RWPE1 (cell line): ENCODE measurements around the gene OSGIN1.
A peak's percentile ranks its signal among the peaks of the same experiment; 100 is the strongest.

Source experiments
- CTCF ChIA-PET: fragments of 350-600 bp; sonication (Branson Sonifier 250); formaldehyde crosslinking; extraction: SDS; loops from one replicate; lab custom pipeline; 2021; lab: Yijun Ruan, JAX
- POLR2A ChIA-PET: fragments of 400-600 bp; formaldehyde crosslinking; extraction: SDS; loops from one replicate; lab custom pipeline; 2020; ENCODE audit warnings: antibody characterized with exemption; ENCODE audit not compliant: low non-redundant PET; lab: Yijun Ruan, JAX
- DNase-seq: peaks from one replicate; pipeline ENCODE4 v3.0.0; 2012; ENCODE audit warnings: low spot score
- H3K27ac ChIP-seq: fragments of 450-650 bp; 2 replicates; pipeline ENCODE4 v1.5.1; 2017
- CTCF ChIP-seq: fragments of 450-650 bp; conservative IDR thresholded peaks from 2 replicates; pipeline ENCODE4 v1.5.1; 2017; ENCODE audit warnings: low read depth, mild to moderate bottlenecking

Gene OSGIN1

DNA sequence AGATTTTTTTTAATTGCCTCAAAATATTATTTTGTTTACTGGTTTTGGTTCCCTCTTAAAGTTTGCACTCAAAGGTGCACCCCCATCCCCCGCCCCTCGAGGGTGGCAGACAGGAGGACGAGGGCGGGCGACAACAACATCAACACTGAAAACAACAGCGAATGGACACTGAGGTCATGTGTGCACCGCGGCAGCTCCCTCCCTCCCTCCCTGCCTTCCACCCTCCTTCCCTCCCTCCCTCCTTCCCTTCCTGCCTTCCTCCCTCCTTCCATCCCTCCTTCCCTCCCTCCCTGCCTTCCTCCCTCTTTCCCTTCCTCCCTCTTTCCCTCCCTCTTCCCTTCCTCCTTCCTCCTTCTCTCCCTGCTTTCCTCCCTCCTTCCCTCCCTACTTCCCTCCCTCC is 1.5 kb upstream of the OSGIN1 start:
- H3K27ac ChIP-seq = peak overlapping the region; percentile 63
- ChIA-PET CTCF (no interaction called here), POLR2A (no interaction called here)
- DNase-seq = no peak
- no peak for TF ChIP-seq CTCF

- TF ChIP-seq CTCF = no peak
- POLR2A ChIA-PET = no interaction called here
- peak; percentile 53 for DNase-seq
- CTCF ChIA-PET = no interaction called here
- H3K27ac ChIP-seq = peak overlapping the region; percentile 92
Measured at GRCh38 chr16:83952587-83952939, 477 bp upstream of the OSGIN1 start.

DNA sequence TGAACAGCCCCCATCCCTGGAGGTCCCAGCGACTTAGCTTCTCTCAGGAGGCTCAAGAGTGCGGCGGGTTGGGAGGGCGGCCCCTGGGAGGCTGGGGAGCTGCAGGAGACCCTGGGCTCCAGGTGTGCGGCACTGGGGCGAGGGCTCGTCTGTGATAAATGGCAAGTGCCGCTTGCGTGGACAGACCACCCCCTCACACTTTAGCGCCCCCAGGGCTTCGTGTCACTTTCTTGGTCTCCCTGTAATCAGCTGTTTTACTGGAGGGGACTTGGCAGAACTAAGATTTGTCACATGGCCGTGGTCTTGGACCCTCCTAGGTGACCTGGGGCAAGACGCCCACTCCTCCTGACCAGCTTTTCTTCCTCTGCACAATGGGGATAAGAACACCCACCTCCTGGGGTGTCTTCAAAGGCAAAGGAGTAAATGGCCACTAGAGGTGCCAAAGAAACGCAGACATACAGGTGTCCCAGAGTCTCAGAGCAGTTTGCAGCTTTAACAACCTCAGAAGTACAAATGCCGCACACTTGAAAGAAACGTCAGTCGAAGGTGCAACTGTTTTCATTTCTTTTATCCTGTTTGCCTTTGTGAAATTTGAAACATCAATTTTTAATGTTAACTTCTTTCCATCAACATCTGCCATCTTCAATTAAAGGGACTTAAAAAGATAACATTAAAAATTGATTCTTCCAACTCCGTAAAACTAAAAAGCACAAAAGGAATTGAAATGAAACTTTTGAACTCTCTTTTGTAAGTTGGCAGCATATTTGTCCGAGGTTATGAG is 946 bp downstream of the OSGIN1 start:
- ChIA-PET CTCF (interaction anchor here (0.6 to 1.9 kb wide), 14 partner anchors 10 to 116 kb away, joined by 3 to 16 read pairs (median 4); no protein-coding TSS in a partner anchor), POLR2A (no interaction called here)
- H3K27ac ChIP-seq = peak overlapping the region; percentile 92
- peak; percentile 74 for TF ChIP-seq CTCF
- DNase-seq = peak; percentile 61

GRCh38 chr16:83954577-83955016 is 1.6 kb downstream of the OSGIN1 start:
- CTCF ChIA-PET = interaction anchor here (0.6 to 1.9 kb wide), 13 partner anchors 11 to 367 kb away, joined by 3 to 16 read pairs (median 4); no protein-coding TSS in a partner anchor
- H3K27ac ChIP-seq = peak overlapping the region; percentile 41
- DNase-seq = peak; percentile 21
- TF ChIP-seq CTCF = no peak
- POLR2A ChIA-PET = no interaction called here

DNA sequence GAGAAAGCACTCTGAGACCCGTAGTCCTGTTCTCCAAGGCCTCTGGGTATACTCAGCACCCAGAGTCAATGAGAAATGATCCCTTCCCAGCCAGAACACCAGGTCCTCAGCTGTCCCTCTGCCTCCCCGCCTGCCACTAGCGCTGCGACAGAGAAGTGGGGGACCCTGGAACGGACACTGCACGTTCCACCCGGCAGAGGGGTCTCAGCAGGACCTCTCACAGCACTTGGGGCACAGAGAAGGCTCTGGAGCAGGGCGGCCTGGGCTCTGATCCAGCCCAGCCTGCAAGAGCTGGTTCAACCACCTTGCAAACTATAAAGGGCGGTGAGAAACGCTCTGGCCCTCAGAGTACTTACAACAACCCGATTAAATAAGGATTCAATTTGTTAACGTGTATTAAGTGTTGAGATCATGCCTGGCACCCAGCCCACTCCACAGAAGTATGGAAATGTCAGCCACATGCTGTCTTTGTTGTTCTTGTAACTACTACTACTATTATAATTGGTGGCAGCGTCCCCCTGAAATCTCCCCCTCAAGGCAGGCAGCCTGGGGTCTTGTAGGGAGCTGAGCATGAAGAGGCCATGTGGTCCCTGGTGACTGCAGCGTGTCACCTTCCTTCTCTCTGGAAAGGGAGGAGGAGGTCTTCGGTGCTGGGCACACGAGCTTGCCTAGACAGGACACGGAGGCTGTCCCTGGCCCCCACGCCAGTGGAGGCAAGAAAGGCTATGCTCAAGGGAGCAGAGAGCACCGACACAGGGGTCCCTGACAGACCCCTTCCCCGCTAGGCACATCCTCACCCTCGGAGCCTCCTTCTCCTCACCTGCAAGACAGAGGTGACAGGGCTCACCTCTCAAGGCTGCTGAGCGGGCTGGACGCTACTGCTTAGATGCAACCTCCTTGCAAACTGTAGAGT is 2.4 kb downstream of the OSGIN1 start:
- TF ChIP-seq CTCF = no peak
- H3K27ac ChIP-seq = peak overlapping the region; percentile 41; the same call in 1 of the 2 replicates
- CTCF ChIA-PET = interaction anchor here (0.5 to 1.4 kb wide), 4 partner anchors 16 to 368 kb away, joined by 3 to 10 read pairs (median 6); partner anchors contain the start of gene SLC38A8
- POLR2A ChIA-PET = no interaction called here
- DNase-seq = no peak
